G401.6 (cell line): ENCODE data around the gene CROCC2.

Experiments used
- FAIRE-seq: peaks from 2 replicates; lab custom pipeline; 2012; peaks lifted over from hg19 to GRCh38; lab: Jason Lieb, UNC

The CROCC2 gene

DNA sequence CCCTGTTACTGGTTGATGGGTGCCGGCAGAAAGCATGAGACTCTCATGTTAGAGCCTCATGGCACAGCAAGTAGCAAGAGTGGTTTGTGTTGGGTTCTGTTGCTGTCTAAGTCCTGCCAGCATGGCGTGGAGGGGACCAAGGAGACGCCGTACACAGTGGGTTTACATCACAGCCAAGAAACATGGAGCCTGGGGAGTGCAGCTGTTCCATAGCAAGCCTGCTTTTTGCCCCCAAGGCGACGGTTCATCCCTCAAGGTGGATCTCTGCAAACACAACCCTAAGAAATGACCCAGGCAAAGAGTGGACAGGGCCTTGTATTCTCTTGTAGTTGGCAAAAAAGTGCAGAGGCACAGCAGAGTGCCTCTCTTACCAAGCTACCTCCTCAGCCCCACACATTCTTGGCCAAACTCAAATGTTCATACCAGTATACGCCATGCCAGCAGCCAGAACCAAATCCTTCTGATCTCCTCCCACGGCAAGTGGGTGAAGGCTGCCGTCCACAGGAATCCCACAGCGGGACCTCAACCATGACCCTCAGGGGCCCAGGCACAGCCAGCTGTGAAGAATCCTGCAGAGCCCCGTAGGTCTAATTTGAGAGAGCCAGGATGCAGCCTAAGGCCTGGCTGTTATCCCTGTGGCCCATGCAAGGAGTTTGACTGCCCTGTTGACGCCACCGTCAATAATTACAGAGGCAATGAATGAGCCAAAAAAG is 111.2 kb downstream of the CROCC2 start:
- no peak for FAIRE-seq

DNA sequence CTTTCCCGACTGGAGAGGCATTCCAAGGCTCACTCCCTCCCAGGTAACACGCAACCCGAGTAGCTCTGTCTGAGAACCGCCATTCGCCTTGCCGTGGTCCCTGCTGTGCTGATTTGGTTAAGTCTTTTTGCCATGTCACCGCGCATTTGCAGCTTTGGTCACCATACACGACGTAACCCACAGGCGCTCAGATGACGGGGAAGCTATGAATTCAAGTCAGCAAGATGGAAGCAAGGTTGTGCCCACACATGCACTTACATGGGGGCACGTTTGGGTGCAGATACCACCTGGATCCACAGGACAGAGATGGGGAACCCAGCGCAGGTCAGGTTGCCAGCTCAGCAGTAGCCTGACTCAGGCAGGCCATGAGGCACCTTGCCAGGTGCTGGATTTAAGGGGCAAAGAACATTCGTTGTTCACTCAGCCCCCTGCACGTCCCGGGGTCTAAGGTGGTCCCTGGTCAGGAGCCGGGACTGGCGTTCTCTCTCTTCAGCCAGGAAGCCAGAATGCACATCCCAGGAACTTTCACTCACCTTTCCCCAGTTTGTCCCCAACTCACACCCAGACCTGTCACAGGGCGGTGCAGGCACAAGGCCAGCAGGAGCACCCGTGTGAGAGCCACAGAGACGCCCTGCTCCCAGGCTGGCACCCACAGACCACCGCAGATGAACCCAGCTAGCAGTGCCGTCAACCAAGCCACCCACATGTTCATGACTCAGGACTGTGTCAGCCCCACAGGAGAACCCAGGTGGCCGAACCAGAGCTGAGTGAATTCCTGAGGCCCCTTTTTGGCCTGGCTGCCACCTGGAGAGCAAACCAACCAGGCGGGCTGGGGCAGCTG is 112.1 kb downstream of the CROCC2 start:
- FAIRE-seq: no peak

DNA sequence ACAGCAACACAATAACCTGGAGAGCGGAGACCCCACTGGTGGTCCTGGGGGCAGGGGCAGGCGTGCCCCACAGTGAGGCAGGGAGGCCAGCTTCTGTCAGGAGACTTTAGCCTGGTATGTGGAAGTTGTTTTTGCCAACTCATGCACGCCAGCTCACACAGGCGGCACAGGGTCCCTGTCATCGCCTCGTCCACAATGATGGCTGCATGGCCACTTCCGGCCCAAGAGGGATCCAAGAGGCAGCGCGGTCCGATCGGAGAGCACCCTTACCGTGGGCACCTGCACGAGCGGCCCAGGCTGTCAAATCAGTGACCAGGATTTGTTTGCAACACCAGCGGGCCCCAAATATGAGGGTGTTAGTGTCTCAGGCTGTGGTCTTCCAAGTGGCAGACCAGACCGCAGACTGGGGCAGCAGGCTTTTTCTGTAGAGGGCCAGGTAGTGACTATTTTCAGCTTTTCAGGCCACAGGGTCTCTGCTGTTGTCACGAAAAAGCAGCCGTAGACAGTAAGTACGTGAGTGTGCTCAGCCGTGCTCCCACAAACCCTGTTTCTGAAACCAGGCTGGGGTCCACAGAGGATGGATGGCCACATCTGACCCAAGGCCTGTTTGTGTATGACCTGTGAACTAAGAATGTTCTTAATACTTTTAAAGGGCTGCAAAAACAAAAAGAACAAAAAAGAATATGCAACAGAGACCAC is 113.5 kb downstream of the CROCC2 start:
- FAIRE-seq: no peak

DNA sequence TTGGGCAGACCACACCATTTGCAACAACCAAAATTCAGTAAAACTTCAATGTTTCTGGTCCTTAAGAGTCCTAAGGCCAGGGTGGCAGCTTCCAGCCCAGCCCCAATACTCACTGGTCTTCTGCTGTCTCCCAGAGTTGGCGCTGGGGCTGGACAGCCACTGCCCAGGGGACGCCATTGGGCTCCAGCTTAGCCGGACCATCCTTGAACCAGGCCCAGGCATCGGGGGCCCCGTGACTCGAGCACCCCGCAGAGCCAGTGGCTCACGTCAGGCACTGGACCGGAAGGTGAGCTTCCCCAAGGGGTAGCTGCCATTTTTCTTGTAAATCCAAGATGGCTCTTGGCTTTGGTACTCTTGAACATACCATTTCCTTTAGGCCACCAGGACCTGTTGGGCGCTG is 114.1 kb downstream of the CROCC2 start:
- no peak for FAIRE-seq

DNA sequence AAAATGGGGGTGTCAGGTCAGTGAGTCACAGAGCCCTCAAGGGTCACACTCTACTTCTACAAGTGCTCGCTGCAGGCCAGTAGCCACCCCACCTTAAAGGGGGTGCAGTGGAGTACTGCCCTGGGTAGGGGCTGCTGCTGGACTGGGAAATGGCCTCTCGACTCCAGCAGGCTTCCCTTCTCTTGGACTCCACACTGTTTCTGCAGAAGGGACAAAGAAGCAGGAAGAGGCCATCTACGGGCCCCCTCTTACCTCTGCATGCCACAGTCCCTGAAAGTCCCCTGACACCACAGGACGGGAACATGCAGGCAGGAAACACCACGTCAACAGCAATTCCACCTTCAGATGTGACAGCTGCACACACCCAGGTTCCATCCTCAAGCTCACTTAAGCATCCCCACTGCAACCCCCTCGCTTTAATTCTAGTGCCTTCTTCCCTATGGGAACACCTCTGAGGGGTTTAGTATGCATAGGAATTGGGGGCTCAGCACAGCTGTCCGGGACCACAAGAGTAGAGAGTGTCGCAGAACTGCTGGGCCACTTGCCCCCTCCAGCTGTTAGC is 114.6 kb downstream of the CROCC2 start:
- FAIRE-seq: no peak

DNA sequence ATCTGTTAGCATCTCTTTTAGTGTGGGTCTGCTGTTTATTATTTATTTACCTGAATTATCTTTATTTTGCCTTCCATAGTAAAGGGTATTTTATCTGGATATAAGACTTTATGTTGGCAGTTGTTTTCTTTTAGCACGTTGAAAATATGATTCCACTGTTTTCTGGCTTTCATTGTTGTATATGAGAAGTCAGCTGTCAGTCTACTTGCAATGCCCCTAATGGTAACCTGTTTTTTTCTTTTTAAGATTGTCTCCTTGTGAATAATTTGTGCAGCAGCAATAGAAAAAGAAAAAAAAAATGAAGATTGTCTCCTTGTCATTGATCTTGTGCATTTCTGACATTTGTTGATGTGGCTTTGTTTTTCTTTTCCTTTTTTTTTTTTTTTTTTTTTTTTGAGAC is 119.5 kb downstream of the CROCC2 start:
- no peak for FAIRE-seq

DNA sequence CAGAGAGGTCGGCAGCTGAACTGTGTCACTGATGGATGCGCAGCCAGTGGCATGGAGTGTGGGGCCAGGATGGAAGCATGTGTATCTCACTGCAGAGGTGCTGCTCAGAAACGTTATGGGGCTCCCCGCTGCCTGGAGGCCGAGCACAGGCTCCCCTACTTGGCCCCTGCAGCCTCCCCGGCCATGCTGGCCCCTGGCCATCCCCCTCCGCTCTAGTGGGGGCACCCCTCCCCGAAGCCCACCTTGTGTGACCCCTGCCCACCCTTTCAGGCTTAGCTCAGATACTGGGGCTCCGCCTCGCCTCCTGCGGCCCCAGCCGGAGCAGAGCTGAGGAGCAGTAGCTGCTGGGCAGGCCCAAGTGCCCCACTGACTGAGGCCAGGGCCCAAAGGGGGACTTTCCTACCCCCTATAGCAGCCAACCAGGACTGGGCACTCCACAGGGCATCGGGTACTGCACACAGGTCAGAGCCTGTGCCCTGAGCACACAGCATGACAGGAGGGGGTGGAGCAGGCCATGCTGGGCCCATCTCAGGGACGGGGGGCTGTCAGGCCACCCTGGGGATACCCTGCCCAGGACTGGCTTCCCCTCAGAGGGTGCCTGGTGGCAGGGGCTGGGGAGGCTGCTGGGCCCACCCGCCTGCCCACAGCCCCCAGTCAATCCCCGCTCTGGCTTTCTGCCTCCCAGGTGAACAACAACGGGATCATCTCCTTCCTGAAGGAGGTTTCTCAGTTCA is 123.6 kb downstream of the CROCC2 start:
- no peak for FAIRE-seq

DNA sequence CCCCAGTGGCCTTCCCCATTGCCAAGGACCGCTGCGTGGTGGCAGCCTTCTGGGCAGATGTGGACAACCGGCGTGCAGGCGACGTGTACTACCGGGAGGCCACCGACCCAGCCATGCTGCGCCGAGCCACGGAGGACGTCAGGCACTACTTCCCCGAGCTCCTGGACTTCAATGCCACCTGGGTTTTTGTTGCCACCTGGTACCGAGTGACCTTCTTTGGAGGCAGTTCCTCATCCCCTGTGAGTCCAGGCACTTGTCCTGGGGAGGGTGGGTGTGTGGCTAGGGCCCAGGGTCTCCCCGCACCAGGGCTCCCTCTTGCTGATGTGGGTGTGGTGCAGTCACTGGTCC is 124.2 kb downstream of the CROCC2 start:
- no peak for FAIRE-seq

DNA sequence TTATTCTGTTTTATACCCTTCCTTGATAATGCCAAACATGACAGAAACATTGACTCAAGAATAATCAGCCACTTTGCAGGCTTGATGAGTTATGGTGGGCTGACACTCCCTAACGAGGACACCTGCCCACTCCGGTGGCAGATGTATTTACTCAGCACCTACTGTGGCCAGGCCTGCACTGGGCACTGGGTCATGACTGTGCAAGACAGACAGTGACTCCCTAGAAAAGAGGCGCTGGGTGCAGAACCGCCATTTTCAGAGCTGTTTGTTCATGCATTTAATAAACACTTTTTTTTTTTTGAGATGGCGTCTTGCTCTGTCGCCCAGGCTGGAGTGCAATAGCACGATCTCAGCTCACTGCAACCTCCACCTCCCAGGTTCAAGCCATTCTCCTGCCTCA is 124.7 kb downstream of the CROCC2 start:
- FAIRE-seq: no peak

DNA sequence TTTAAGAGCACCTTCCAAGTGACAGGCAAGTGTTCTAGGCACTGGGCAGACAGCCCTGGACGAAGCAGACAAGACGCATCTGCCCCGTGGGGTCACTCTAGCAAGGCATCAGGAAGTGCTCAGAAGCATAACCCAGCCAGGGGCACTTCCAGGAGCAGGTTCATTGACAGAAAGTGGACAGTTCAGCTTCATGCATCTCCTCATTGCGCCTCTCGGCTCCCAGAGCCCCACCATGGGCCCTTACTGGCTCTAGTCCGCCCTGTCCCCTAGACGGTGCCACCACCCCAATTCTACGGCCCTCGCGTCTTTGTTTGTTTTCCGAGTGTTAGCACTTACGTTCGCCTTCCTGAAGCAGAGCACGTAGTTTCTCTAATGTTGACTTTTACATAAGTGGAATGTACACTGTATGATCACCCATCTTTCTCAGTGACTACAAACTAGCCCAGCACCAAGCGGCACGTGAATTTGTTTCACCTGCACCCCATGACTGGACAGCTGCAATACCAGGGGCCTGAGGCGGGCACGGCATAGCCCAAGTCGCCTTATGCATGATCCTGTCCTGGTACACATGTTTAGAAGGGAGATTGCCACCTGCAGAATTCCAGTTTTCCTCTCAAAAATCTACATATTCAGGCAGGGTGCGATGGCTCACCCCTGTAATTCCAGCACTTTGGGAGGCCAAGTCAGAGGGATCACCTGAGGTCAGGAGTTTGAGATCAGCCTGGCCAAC is 125.5 kb downstream of the CROCC2 start:
- no peak for FAIRE-seq

DNA sequence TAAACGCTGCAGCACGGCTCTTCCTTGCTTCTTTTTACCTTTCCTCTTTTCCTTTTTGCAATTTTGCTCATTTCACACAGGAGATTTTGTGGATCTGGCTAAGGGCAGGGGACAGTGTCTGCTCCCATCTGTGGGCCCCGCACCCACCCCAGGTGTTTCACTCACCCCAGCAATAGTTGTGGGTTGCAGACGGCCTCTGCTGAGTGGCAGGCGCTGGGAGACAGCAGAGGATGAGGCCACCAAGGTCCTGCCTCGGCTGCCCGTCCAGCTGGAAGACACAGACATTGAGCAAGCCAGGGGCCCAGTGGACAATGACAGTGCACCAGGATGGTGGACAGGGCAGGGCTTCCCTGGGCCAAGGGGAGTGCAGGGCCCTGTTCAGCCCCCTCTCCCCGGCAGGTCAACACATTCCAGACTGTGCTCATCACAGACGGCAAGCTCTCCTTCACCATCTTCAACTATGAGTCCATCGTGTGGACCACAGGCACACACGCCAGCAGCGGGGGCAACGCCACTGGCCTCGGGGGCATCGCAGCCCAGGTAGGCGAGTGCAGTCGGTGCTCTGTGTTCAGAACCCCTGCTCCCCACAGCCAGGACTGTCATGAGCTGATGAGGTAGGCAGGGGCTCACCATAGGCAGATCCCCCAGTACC is 127.3 kb downstream of the CROCC2 start:
- no peak for FAIRE-seq

DNA sequence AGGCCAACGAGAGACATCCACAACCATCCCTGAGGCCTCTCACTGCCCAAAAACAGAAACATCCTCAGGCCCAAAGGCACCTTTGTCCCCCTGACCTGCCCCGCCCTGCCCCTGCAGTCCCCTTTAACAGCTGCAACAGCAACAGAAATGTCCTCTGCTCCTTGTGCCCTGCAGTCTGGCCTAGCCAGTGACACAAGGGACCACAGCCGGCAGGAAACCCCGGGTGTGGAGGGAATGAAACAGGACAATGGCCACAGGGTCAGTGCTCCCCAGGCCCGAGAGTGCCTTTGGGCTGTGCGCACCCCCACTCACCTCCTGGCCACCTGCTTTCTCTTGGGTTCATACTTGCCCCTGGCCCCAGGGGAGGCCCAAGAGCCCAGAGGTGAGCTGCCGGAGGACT is 127.9 kb downstream of the CROCC2 start:
- no peak for FAIRE-seq

DNA sequence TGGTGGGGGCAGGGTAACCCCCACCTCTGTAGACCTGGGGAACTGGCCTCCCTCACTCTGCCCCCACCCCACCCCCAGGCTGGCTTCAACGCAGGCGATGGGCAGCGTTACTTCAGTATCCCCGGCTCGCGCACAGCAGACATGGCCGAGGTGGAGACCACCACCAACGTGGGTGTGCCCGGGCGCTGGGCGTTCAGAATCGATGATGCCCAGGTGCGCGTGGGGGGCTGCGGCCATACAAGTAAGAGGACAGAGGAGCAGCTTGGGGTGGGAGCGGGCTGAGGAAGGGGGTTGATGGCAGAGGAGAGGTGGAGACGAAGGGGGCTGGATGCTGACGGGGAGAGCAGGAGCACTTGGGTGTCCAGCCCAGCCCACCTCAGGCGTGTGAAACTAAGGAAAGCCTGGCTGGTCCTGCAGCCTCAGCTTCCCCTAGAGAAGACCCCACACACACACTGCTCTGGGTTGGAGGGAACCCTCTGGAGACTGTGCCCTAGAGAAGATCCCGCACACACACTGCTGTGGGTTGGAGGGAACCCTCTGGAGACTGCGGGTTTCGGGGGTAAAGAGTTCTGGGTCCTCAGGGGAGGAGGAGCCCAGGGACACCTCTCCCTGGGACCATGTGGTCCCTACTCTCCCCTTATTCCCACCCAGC is 128.5 kb downstream of the CROCC2 start:
- FAIRE-seq: no peak

DNA sequence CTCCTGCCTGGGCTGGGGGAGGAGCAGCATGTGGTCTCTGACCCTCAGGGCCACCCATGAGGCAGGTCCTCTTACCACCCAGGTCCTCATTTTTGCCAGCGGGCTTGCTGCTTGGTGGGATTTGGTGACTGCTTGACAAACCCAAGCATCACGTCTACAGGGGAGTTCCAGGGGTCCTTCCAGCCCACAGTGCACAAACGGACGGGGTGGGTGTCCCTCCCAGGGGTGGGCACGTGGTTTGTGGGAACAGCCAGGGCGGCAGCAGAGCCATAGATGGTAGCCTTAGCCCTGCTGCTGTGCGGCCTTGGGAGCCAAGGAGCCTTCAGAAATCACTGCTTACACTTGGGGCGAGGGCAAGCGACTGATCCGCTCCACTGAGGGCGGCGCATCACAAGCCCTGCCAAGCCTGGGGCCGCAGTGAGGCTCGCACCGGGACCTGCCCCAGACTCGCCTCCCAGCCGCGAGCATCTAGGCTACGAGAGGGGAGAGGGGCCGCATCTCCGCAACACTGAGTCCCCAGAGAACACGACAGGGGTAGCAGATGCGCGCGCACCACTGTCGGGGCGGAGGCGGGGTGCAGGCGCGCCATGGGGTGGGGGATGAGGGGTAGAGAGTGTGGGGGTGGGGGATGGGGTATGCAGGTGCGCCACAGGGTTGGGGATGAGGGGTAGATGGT is 129.1 kb downstream of the CROCC2 start:
- no peak for FAIRE-seq

DNA sequence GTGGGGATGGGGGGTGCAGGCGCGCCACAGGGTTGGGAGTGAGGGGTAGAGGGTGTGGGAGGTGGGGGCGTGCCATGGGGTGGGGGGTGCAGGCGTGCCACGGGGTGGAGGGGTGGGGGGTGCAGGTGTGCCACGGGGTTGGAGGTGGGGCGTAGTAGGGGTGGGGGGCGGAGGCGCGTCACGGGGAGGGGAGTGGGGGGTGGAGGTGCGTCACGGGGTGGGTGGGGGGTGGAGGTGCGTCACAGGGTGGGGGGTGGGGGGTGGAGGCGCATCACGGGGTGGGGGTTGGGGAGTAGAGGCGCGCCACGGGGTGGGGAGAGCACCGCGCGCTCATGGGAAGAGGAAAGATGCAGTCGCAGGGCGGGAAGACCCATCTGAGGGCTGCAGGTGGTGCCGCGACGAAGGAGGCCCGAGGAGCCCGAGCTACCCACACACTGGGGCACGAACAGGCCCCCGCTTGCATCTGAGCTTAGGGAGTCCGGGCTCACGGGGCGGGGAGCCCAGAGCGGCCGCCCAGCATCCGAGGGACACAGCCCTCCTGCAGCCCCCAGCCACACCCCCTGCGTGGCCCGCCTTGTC is 129.8 kb downstream of the CROCC2 start:
- no peak for FAIRE-seq

DNA sequence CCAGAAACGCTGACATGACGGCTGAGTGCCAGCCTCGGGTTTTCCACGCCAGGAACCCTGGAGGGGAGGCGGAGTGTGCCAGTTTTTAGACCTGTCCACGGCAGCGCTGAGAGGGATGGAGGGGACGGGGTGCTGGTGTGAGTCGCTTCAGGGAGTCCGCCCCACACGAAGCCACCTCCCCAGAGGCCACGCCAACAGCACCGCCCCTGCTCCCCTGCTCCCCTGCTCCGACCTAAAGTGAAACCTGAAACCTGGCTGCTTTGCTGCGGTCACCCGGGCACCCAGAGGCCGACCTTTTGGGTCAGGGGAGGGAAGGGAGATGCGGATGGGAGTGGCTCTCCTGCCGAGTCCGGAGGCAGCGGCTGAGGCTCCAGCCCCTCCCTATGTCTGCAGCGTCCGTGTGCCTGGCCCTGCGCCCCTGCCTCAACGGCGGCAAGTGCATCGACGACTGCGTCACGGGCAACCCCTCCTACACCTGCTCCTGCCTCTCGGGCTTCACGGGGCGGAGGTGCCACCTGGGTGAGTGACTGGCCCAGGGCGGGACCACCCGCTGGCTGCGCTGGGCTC is 130.3 kb downstream of the CROCC2 start:
- FAIRE-seq: no peak

DNA sequence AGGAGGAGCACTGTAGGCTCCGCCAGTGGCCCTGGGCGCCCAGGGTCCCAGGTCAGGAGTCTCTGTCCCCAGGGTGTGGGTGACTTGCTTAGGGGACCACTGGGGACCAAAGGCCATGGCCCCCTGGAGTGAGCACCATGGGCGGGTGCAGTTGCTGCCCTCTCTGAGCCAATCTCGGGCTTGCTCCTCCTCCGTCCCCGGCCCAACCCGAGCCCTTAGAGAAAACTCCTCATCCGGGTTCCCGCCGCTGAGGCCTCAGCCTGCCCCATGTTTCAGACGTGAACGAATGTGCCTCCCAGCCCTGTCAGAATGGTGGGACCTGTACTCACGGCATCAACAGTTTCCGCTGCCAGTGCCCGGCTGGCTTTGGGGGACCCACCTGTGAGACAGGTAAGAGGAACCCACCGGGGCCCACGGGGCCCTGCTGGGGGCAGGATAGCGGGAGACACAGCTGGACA is 130.9 kb downstream of the CROCC2 start:
- FAIRE-seq: no peak

DNA sequence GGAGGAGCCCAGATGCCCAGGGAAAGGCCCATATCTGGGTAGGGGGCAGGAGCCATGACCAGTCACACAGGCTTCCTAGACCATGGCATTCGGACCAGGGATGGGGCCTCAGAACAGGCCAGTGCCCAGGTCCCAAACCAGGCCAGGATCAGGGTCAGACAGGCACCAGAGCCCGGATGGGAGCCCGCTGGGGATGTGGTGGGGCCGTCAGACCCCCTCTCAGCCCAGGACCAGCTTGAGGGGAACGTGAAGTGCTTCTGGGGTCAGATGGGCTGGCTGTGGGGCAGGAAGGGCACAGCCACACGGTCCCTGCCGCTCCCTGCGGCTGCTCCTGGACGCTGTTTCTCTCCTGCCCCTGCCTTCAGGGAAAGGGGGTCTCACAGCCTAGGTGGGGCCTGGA is 131.4 kb downstream of the CROCC2 start:
- FAIRE-seq: no peak
